AG09319 (cell line): ENCODE data around the gene LACTBL1.

ENCODE experiments used
- DNase-seq: peaks from one replicate; pipeline ENCODE4 v3.0.0-alpha.2; 2010; ENCODE audit warnings: low read depth; ENCODE audit errors: extremely low read depth
- CTCF ChIP-seq: IDR thresholded peaks from 2 replicates; pipeline ENCODE4 v1.5.1; 2011; ENCODE audit warnings: low read depth, mild to moderate bottlenecking, inconsistent platforms, low read length, moderate library complexity

LACTBL1 gene

GRCh38 chr1:22907528-22907927 is 65.1 kb downstream of the LACTBL1 start:
- DNase-seq: no peak
- TF ChIP-seq CTCF: no peak

GRCh38 chr1:22906968-22907367 is 65.7 kb downstream of the LACTBL1 start:
- no peak for DNase-seq
- TF ChIP-seq CTCF: no peak

- TF ChIP-seq CTCF: no peak
Measured at GRCh38 chr1:22903113-22903512, 69.6 kb downstream of the LACTBL1 start.

More at GRCh38 chr1:22903113-22903512, 69.6 kb downstream of the LACTBL1 start:
- DNase-seq: no peak
